IMR-90 (cell line): ENCODE results near the gene KIAA1143. TPM values are rescaled to one million over a fixed set of nuclear protein-coding genes. Genes with fewer than 3 reads are reported as not detected.

Experiments
- ATAC-seq: fragments of 200-7000 bp; cut with Tn5 transposase; 2 replicates; pipeline ENCODE4 v1.9.1; 2020; ENCODE audit warnings: low read depth, mild to moderate bottlenecking, moderate library complexity
- BruUV-seq: library from RNA; stranded (reverse); fragments of 400-500 nt; replicated peaks from 2 replicates; lab custom pipeline; 2021; lab: Mats Ljungman, UMichigan
- CTCF ChIA-PET: fragments of 300-600 bp; formaldehyde crosslinking; extraction: SDS; loops from one replicate; lab custom pipeline; 2021; ENCODE audit warnings: antibody characterized with exemption; lab: Yijun Ruan, JAX
- POLR2A ChIA-PET: fragments of 300-600 bp; sonication (Branson Sonifier 250); formaldehyde crosslinking; loops from one replicate; lab custom pipeline; 2022; ENCODE audit warnings: antibody characterized with exemption; ENCODE audit not compliant: unreplicated experiment; lab: Charles Lee
- DNase-seq: peaks from one replicate; pipeline ENCODE4 v3.0.0; 2013
- H2AFZ ChIP-seq: replicated peaks from 2 replicates; pipeline ENCODE3; 2013; ENCODE audit warnings: low read length, mild to moderate bottlenecking; ENCODE audit not compliant: poor library complexity
- H2AK5ac ChIP-seq: 2 replicates; pipeline ENCODE4 v1.6.1; 2013; ENCODE audit warnings: low read depth, low read length, inconsistent platforms
- H2AK9ac ChIP-seq: replicated peaks from 2 replicates; pipeline ENCODE3; 2013; ENCODE audit warnings: mild to moderate bottlenecking, low read depth, low read length, moderate library complexity; ENCODE audit not compliant: poor library complexity
- H2BK120ac ChIP-seq: 2 replicates; pipeline ENCODE4 v1.6.1; 2013; ENCODE audit warnings: low read depth, low read length, inconsistent platforms
- H2BK15ac ChIP-seq: 3 replicates; pipeline ENCODE4 v1.6.1; 2013; ENCODE audit warnings: low read depth, low read length, inconsistent platforms
- H2BK20ac ChIP-seq: 2 replicates; pipeline ENCODE4 v1.6.1; 2013; ENCODE audit warnings: low read depth, mild to moderate bottlenecking, inconsistent platforms, low read length, moderate library complexity
- H2BK5ac ChIP-seq: 2 replicates; pipeline ENCODE4 v1.6.1; 2013; ENCODE audit warnings: mild to moderate bottlenecking, low read depth, low read length, inconsistent platforms; ENCODE audit not compliant: poor library complexity, severe bottlenecking
- H3K14ac ChIP-seq: replicated peaks from 2 replicates; pipeline ENCODE4 v1.6.1; 2013; ENCODE audit warnings: low read depth, low read length, inconsistent platforms
- H3K18ac ChIP-seq: 2 replicates; pipeline ENCODE4 v1.6.1; 2013; ENCODE audit warnings: low read depth, low read length, control low read depth
- H3K23ac ChIP-seq: 2 replicates; pipeline ENCODE4 v1.6.1; 2013; ENCODE audit warnings: low read depth, low read length, inconsistent platforms
- H3K27ac ChIP-seq: 2 replicates; pipeline ENCODE4 v1.5.1; 2013; ENCODE audit warnings: mild to moderate bottlenecking, control low read depth, low read length; ENCODE audit not compliant: insufficient read depth
- H3K27me3 ChIP-seq: 2 replicates; pipeline ENCODE4 v1.6.1; 2013; ENCODE audit warnings: low read length; ENCODE audit not compliant: control insufficient read depth, insufficient read depth
- H3K36me3 ChIP-seq: 2 replicates; pipeline ENCODE4 v1.6.1; 2013; ENCODE audit warnings: low read length, mixed read lengths; ENCODE audit not compliant: control insufficient read depth, insufficient read depth
- H3K4ac ChIP-seq: 2 replicates; pipeline ENCODE4 v1.6.1; 2013; ENCODE audit warnings: low read depth, low read length, inconsistent platforms
- H3K4me1 ChIP-seq: 2 replicates; pipeline ENCODE4 v1.6.1; 2013; ENCODE audit warnings: low read length, mixed read lengths; ENCODE audit not compliant: control insufficient read depth, insufficient read depth
- H3K4me2 ChIP-seq: 2 replicates; pipeline ENCODE4 v1.6.1; 2013; ENCODE audit warnings: low read depth, mild to moderate bottlenecking, control low read depth, low read length, moderate library complexity
- H3K4me3 ChIP-seq: 2 replicates; pipeline ENCODE4 v1.5.1; 2013; ENCODE audit warnings: low read depth, mild to moderate bottlenecking, control low read depth, low read length, moderate library complexity; ENCODE audit not compliant: insufficient read depth
- H3K56ac ChIP-seq: 2 replicates; pipeline ENCODE4 v1.6.1; 2013; ENCODE audit warnings: low read length, inconsistent platforms; ENCODE audit not compliant: insufficient read depth; ENCODE audit errors: extremely low read depth
- H3K79me1 ChIP-seq, 2 experiments: 2 replicates each; pipeline ENCODE4 v1.6.1; 2013; ENCODE audit warnings: low read length in 2 of 2, inconsistent platforms in 1 of 2, low read depth in 1 of 2
- H3K9ac ChIP-seq: 2 replicates; pipeline ENCODE4 v1.6.1; 2013; ENCODE audit warnings: low read depth, low read length, control low read depth
- H3K9me1 ChIP-seq: 2 replicates; pipeline ENCODE4 v1.6.1; 2013; ENCODE audit warnings: low read length, inconsistent platforms; ENCODE audit not compliant: insufficient read depth
- H3K9me3 ChIP-seq: 2 replicates; pipeline ENCODE4 v1.6.1; 2013; ENCODE audit warnings: low read length; ENCODE audit not compliant: control insufficient read depth, insufficient read depth
- H4K20me1 ChIP-seq: 2 replicates; pipeline ENCODE4 v1.6.1; 2013; ENCODE audit warnings: low read length, inconsistent platforms; ENCODE audit not compliant: insufficient read depth
- H4K5ac ChIP-seq: 2 replicates; pipeline ENCODE4 v1.6.1; 2013; ENCODE audit warnings: mild to moderate bottlenecking, low read depth, low read length, control low read depth
- H4K8ac ChIP-seq, 2 experiments: 2 replicates each; pipeline ENCODE4 v1.6.1; 2013; ENCODE audit warnings: low read depth in 2 of 2, low read length in 2 of 2, control low read depth in 1 of 2, inconsistent platforms in 1 of 2
- H4K91ac ChIP-seq: 2 replicates; pipeline ENCODE4 v1.6.1; 2013; ENCODE audit warnings: low read depth, low read length, inconsistent platforms; ENCODE audit not compliant: insufficient read depth
- CHD1 ChIP-seq: IDR thresholded peaks from 2 replicates; pipeline ENCODE4 v1.6.1; 2012; ENCODE audit warnings: low read depth, low read length, improper control_type of control experiment
- FOS ChIP-seq: fragments of 150-350 bp; IDR thresholded peaks from 2 replicates; pipeline ENCODE4 v1.6.1; 2016; ENCODE audit warnings: low read depth, low read length
- MAFK ChIP-seq: IDR thresholded peaks from 2 replicates; pipeline ENCODE4 v1.6.1; 2012; ENCODE audit warnings: low read depth, low read length, improper control_type of control experiment
- RAD21 ChIP-seq: IDR thresholded peaks from 2 replicates; pipeline ENCODE4 v1.6.1; 2012; ENCODE audit warnings: low read length, improper control_type of control experiment
- RCOR1 ChIP-seq: IDR thresholded peaks from 2 replicates; pipeline ENCODE4 v1.6.1; 2012; ENCODE audit warnings: mild to moderate bottlenecking, low read length, improper control_type of control experiment; ENCODE audit not compliant: insufficient replicate concordance
- RFX5 ChIP-seq: IDR thresholded peaks from 2 replicates; pipeline ENCODE4 v1.8.0; 2012; ENCODE audit warnings: low read depth, mild to moderate bottlenecking, low read length, moderate library complexity
- SMC3 ChIP-seq: fragments of 150-350 bp; IDR thresholded peaks from 2 replicates; pipeline ENCODE4 v1.6.1; 2016; ENCODE audit warnings: low read depth, mild to moderate bottlenecking, antibody characterized with exemption, low read length, moderate library complexity
- USF2 ChIP-seq: fragments of 150-350 bp; IDR thresholded peaks from 2 replicates; pipeline ENCODE4 v1.6.1; 2017; ENCODE audit warnings: mild to moderate bottlenecking, antibody characterized with exemption, low read length, low read depth
- WGBS, 2 experiments: methylation state at CpG; one replicate each; pipeline versions ENCODE4 v1.1.5 to v1.1.7; 2013; ENCODE audit warnings: missing lambda C conversion rate in 2 of 2; ENCODE audit not compliant: insufficient read length in 1 of 2; ENCODE audit errors: extremely low coverage in 2 of 2; 5-methylcytosine and 5-hydroxymethylcytosine counted together
- dilution Hi-C: fragments of 300-500 bp; cut with HindIII; formaldehyde crosslinking; loops from one replicate; pipeline ENCODE4 v1.14.3; 2018; ENCODE audit warnings: low sequenced_read_pairs; ENCODE audit not compliant: unreplicated experiment
- in situ Hi-C: fragments of 300-500 bp; cut with MboI; formaldehyde crosslinking; loops from 3 replicates; pipeline ENCODE4 v1.14.3; 2019; ENCODE audit warnings: low sequenced_read_pairs, inconsistent platforms, mixed read lengths
- intact Hi-C: fragments of 100-400 bp; cut with micrococcal nuclease; formaldehyde crosslinking; loops from 2 replicates; pipeline ENCODE4 v1.10.0; 2022
- polyA plus RNA-seq, 3 experiments: library from polyadenylated mRNA; depleted of rRNA; stranded (reverse); fragments of >200 nt; gene quantifications; 2 replicates each; pipeline ENCODE4 v1.2.3, GENCODE V29; 2012; ENCODE audit warnings: low replicate concordance in 1 of 3
- total RNA-seq: library from RNA; depleted of rRNA; stranded (reverse); fragments of >200 nt; gene quantifications from 2 replicates; pipeline ENCODE4 v1.2.3, GENCODE V29; 2012

KIAA1143 gene
- total and polyA plus RNA-seq, 2 of the 4 experiments (the other 2 are of a cell fraction): 6.2 to 16.8 TPM

DNA sequence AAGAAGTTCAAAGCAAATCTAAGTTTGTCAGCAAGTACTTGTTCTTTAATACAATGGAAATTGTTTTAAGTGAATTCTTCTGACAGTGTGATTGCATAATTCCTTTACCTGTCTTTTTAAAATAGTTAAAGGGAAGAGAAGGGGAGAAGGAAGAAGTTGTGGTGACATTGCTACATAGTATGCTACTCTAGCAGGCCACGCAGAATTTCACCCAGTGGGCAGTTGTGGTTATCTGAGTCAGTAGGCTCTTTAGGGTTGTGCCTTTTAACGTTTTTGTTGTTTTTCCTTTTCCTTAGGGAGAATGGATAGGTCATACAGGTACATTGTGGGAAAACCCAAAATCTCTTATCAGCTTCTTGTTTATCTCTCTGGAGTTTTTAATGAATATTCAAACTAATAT lies 40.6 kb upstream of the KIAA1143 start:
- intact Hi-C loops (no loop called here), dilution Hi-C loops (no loop called here), in situ Hi-C loops (no loop called here)
- H2BK20ac ChIP-seq: no peak overlapping the region
- DNase-seq (no peak), ATAC-seq (no peak)
- no peak overlapping the region for H4K8ac ChIP-seq
- peaks cover 3% of the 10 kb centered on the region for H3K36me3 ChIP-seq
- no CpG with 5 or more reads among the region's 2 CpGs for WGBS, 2 experiments
- H3K4me2 ChIP-seq: no peak overlapping the region
- H4K91ac ChIP-seq: no peak overlapping the region
- no peak overlapping the region for H2AK9ac ChIP-seq
- no peaks in the 10 kb centered on the region for H3K4me1 ChIP-seq
- H2BK120ac ChIP-seq: no peak overlapping the region
- no peak overlapping the region for H2AK5ac ChIP-seq
- H3K27me3 ChIP-seq: no peaks in the 10 kb centered on the region
- H2BK5ac ChIP-seq: no peak overlapping the region
- H3K4ac ChIP-seq: no peak overlapping the region
- H3K14ac ChIP-seq: no peak overlapping the region
- H3K79me1 ChIP-seq: no peaks in the 10 kb centered on the region
- no peak for TF ChIP-seq USF2
- no peak for TF ChIP-seq RAD21
- TF ChIP-seq CHD1: no peak
- no peak for TF ChIP-seq FOS
- no peak for TF ChIP-seq SMC3
- TF ChIP-seq MAFK: no peak
- TF ChIP-seq RFX5: no peak
- no peak for TF ChIP-seq RCOR1
- no peaks in the 10 kb centered on the region for H4K20me1 ChIP-seq
- CTCF ChIA-PET: no interaction called here
- no peak overlapping the region for H3K9ac ChIP-seq
- 0 out of 2 replicates have a peak, but pooled peaks cover 2% of the 10 kb centered on the region for H3K9me1 ChIP-seq
- H3K4me3 ChIP-seq: no peak overlapping the region
- no peak overlapping the region for H2BK15ac ChIP-seq
- no peak overlapping the region for H3K27ac ChIP-seq
- no peak overlapping the region for H3K18ac ChIP-seq
- no peak overlapping the region for H4K5ac ChIP-seq
- POLR2A ChIA-PET: no interaction called here
- H3K56ac ChIP-seq: no peak overlapping the region
- no peak overlapping the region for H3K23ac ChIP-seq
- BruUV-seq: no TSS peak
- H2AFZ ChIP-seq: no peak overlapping the region
- no peaks in the 10 kb centered on the region for H3K9me3 ChIP-seq
